DLD1 (cell line): Measurements from ENCODE around the gene RMDN3.

Source experiments
- in situ Hi-C: cut with HindIII; loops from 2 replicates; pipeline ENCODE4 v1.10.0; 2017; ENCODE audit warnings: low sequenced_read_pairs

Gene RMDN3, protein sequence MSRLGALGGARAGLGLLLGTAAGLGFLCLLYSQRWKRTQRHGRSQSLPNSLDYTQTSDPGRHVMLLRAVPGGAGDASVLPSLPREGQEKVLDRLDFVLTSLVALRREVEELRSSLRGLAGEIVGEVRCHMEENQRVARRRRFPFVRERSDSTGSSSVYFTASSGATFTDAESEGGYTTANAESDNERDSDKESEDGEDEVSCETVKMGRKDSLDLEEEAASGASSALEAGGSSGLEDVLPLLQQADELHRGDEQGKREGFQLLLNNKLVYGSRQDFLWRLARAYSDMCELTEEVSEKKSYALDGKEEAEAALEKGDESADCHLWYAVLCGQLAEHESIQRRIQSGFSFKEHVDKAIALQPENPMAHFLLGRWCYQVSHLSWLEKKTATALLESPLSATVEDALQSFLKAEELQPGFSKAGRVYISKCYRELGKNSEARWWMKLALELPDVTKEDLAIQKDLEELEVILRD

DNA sequence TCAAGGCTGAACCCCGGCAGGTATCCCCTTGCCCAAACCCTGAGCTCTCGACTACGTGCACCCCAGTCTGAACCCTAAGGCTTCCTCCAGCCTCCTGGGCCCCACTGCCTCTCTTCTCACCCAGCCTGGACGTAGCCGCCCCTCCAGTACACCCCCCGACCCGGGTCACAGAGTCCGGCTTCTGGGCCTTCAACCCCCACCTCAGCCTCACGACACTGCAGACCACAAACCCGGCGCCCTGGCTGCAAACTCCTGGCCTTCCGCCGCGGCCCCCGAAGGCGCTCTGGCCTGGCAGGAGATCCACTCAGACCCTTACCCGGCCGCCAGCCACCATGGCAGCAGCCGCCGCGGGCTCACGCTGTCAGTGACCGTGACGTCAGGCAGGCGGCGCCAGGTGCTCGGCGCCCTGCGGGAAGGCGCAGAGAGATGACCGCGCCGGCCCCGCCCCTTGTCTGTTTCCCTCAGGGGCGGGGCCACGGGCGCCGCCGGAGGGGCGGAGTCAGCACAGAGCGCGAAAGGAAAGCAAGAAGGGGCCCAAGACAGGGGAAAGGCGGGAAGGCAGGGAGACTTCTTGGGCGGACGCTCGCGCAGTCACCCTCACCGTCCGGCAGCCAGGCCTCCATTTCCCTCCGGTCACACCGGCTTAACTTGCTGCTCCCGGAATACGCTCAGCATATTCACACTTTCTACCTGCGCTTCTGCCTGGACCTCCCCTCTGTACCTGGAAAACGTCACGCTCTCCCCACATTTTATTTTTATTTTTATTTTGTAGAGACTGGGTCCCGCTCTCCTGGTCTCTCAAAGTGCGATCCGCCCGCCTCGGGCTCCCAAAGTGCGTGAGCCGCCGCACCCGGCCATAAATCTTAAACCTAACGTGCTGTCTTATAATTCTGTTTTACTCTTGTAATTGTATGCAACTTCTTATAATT is at the start of gene RMDN3:
TSS of gene RMDN3 (minus strand) at position 372 of the 929 bp plus-strand sequence. CDS start 471 bp downstream, outside the sequence.
- in situ Hi-C loops = no loop called here

DNA sequence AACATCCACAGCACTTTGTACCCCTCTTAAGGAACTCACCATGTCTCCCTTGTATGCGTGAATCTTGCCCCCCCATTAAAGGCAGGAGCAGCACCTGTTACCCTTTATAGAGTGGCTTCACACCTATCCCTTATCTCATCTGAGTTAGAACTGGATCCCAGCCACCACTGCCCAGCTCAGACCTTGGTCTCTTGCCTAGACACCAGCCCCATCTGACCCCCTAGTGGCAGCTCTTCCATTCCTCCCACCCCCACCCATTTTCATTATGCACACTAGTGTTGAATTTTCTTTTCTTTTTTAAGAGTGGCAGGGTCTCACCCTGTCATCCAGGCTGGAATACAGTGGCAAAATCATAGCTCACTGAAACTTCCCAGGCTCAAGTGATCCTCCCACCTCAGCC is 48.6 kb upstream of the RMDN3 start:
- in situ Hi-C loops = no loop called here

DNA sequence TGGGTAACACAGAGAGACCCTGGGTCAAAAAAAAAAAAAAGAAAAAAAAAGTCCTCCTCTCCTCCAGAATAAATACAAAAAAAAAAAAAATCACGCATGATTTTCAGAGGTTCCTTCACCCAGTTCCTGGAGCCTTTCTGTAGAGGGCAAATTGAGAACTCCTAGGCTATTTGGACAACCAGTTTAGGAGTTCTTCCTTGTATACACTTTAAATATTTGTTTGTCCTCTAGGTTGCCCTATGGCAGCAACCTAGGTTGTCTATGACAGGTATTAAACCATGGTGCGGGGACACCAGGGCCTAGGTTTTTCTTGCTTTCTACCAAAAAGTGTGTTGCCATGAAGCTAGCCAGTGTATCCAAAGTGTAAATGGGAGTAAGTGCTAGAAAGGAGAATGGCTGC is 48.0 kb upstream of the RMDN3 start:
- in situ Hi-C loops = no loop called here

DNA sequence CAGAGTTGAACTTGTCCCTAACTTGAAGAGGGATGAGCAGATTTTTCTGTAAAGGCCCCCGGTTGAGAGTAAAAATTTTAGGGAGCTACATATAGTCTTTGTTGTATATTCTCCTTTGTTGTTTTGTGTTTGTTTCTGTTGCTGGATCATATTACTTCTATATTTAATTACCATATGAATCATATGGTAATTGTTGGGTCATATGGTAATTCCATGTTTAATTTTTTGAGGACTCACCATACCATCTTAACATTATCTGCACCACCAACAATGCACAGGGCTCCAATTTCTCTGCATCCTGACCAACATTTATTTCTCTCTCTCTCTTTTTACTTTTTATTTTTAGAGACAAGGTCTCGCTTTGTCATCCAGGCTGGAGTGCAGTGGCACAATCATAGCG is 44.5 kb upstream of the RMDN3 start:
- in situ Hi-C loops = loop anchor here (10.0 kb wide), 1 partner anchor 85 kb away; no protein-coding TSS in a partner anchor

DNA sequence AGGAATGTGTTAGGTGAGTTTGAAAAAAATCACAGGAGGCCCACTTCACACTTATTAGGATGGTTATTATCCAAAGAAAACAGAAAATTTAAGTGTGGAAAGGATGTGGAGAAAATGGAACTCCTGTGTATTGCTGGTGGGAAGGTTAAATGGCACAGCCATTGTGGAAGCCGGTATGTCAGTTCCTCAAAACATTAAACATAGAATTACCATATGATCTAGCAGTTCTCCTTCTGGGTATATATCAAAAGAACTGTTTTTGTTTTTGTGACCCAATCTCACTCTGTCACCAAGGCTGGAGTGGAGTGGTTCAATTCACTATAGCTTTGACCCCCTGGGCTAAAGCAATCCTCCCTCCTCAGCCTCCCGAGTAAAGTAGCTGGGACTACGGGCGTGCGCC is 41.5 kb upstream of the RMDN3 start:
- in situ Hi-C loops = loop anchor here (10.0 kb wide), 1 partner anchor 88 kb away; no protein-coding TSS in a partner anchor

DNA sequence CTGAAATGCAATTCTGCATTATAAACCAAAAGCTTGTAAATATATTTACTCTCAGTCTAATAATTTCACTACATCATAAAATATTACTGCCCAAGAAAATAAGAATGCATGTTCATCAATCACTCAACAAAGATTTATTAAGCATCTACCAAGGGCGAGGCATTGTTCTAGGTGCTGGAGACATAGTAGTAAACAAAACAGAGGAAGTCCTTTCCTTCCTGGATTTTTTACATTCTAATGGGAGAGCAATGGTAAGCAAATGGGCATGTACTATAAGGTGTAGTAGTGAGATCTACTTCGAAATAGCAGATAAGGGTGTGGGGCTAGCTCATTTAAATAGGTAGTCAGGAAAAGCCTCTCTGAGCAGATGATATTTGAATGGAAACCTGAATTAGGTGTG is 41.0 kb upstream of the RMDN3 start:
- in situ Hi-C loops = loop anchor here (10.0 kb wide), 1 partner anchor 89 kb away; no protein-coding TSS in a partner anchor

DNA sequence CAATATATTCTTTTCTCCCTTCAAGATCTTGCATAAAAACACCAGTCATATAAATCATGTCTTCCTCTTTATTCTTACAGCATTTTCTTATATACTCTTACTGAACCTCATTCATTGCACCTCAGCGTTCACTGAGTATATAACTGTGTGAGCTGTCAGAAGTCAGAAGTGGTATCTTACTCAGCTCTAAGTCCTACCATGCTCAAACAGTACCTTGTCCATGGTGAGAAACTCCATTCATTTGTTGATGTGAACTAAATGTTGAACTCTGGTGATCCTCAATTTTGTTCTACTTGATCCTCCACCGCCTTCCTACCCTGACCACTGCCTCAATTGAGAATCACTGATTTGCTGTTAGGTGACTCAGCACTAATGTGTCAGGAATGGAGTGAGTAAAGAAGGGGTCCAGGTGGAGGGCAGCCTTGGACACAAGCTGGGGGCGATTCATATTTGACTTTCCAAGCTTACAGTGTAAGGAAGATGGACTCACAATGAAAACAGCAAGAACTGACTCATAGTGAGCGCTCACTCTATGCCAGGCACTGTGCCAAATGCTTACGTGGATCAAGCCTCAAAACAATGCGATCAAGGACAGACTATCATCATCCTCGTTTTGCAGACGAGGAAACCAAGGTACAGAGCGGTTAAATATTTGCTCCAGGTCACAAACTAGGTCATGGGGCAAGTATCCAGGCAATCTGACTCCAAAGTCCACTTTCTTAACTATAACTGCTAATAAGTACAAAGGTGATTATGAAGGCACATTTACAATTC is 38.3 kb upstream of the RMDN3 start:
- in situ Hi-C loops = loop anchor here (10.0 kb wide), 1 partner anchor 91 kb away; no protein-coding TSS in a partner anchor

DNA sequence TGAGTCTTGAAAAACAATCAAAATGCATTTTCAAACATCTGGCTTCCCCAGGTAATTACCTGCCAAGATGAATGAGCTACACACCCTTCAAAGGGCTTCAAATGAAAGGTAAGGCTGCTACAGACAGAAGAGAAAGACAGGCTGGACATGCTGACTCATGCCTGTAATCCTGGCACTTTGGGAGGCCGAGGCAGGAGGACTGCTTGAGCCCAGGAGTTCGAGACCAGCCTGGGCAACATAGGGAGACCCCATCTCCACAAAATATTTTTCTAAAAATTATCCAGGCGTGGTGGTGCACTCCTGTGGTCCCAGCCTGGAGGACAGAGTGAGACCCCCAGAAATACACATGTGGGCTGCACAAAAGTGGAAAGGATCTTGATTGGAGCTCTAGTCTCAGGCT is 37.3 kb upstream of the RMDN3 start:
- in situ Hi-C loops = loop anchor here (10.0 kb wide), 1 partner anchor 92 kb away; no protein-coding TSS in a partner anchor

DNA sequence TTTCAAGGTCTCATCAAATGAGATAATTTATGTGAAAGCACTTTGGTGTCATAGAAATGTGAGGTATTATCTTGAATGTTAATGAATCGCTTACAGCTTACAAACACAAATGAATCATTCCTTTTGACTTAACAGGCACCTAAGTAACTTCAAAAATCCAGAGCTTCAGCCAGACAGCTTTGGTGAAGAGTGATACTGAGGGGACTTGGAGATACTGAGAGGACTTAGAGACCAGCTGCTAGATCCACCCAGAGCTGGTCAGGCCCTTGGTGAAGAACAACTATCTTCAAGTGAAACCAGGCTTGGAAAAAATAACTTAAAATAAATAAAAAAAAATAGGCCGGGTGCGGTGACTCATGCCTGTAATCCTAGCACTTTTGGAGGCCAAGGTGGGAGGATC is 35.7 kb upstream of the RMDN3 start:
- in situ Hi-C loops = loop anchor here (10.0 kb wide), 1 partner anchor 94 kb away; no protein-coding TSS in a partner anchor

DNA sequence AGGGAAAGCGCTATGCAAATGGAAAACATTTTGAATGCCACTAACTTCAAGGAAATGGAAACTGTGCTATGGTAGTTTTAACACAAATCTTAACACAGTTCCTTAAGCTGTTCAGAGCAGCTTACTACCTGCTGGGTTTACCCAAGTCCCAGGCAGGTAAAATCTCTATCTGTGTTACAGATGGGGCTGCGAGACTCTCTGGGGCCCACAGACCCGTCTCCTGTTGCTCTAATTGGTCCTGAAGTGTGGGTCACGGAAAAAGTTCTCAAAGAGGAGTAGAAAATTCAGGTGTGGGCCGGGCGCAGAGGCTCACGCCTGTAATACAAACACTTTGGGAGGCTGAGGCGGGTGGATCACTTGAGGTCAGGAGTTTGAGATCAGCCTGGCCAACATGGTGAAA is 34.9 kb upstream of the RMDN3 start:
- in situ Hi-C loops = loop anchor here (10.0 kb wide), 1 partner anchor 95 kb away; no protein-coding TSS in a partner anchor

DNA sequence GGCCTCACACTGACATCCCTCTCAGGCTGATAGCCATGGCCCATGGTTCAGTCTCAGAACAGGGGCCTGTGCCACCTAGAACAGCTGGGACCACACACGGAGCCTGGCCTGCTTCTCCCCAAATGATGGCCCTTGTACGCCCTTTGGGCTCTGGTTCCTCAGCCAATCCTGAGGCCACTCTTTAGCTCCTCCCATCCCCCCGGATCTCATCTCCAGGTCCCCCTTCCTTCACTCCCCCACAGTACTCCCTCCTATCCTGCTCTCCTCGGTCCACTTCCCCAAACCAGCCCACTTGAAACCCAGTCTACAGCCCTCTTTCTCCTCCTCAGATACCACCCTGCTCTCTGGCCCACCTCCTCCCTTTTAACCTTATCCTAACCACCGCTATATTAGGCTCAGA is 34.1 kb upstream of the RMDN3 start:
- in situ Hi-C loops = no loop called here

DNA sequence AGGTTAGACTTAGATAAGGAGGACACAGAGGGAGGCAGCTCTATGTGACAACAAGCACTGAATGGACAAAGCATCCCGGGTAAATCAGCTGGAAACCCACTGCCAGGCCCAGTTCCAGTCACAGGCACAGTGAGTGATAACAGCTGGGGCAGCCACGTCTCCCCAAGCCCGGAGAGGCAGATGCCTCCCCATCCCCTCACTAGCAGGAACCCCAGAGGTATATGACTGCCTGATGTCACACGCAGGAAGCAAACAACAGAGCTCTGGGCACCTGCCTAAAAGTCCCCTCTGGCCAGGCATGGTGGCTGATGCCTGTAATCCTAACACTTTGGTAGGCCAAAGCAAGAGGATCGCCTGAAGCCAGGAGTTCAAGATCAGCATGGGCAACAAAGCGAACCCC is 32.9 kb upstream of the RMDN3 start:
- in situ Hi-C loops = no loop called here

DNA sequence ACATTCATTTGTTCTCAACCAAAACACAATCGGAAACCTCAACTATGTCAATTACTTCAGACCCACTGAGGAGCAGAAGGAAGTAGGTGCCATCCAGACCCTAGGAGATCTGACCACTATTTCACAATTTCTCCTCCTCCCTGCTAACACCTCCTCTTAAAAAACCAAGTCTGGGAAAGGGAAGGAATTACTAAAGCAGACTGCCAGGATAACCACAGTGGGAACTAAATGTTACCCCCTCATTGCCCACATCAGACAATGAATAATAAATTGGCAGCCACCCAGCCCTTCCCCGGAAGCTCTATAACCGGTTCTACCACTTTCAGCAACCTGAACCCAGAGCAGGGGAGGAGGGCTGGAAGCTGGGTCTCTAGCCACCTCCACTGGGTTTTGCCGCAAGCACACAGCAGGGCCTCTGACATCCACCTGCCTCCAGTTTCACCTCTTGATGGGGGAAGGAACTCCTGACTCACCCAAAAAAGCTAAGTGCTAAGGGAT is 32.3 kb upstream of the RMDN3 start:
- in situ Hi-C loops = no loop called here

DNA sequence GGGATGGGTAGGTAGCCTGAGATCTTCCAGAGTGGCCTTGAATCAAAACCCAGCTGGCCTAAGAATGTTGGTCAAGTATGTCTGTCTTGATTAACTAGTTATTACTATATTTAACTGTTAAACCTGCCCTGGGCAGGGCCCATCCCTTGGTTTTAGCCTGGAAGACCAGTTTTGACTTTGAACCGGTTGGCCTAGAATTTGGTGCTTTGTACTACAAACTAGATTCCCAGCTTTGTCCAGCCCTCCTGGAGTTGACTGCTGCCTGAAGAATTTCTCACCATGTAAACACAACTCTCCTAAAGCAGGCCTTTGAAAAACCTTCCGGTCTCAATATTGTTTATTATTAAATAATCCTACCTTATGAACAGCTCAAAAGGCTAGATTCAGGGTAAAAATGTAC is 30.8 kb upstream of the RMDN3 start:
- in situ Hi-C loops = no loop called here

DNA sequence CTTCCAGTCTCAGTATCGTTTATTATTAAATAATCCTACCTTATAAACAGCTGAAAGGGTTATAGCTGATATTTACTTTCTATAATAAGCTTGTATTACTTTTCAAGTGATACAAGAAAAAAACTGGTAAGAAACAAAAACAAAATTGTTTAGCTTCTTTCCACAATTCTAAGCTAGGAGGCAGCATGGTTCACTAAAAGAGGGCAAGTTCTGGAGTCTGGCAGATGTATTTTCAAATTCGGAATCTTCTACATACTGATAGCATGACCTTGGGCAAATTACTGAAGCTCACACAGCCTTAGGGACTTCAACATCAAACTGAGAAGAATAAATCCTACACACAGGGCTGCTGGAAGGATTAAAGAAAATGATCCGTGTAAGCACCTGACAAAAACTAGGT is 30.1 kb upstream of the RMDN3 start:
- in situ Hi-C loops = no loop called here

DNA sequence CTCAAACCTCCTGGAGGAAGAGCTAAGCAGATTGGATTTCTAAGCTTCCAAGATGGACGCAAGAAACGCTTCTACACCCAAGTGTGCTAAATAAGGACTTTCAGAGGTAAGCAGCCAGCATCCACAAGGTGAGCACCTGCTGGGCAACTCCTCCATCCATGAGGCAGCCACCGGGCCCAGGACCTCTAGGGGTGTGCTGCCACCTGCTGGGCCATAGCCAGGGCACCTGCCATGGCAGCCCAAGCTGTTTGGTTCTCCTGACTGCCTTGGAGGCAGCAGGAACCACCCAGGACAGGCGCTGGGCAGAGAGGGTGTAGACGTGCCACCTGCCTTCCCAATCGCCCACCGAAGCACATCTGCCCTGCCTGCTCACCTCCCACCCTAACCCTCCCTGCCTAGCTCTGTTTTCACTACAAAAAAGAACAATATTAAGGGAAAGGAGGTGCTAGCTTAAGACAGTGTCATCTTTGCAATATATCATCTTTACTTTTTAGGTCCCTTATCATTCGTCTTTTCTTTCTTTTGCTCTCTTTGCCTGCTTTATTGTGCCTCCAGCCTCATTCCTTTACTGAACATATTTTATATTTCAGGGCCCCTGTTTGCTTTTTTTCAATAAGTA is 27.7 kb upstream of the RMDN3 start:
- in situ Hi-C loops = no loop called here

DNA sequence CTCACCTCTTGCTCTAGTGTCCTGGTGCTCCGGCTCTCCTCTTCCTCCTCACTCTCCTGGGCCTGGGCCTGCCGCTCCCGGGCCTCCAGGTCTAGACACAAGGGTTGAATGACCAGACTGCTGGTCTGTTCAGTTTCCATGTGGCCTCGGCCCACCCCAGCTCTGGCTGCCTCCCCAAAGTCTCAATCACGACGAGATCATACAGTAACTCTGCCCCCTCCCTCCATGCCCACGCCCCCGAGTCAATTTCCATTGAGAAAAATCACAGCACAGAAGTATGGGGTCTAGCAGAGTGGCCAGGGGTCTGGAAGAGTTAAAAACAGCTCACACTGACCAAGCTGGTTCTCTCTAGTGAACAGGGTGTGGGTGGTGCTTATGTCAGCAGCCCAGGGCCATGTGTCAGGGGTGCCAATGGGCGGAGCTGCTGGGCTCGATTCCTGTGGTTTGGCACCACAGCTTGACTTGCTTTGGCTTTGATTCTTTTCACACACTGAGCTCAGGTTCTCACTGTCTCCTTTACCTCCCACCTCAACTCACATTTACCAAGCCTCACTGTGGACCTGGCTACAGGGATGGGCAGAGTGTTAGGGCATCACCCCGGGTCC is 21.6 kb upstream of the RMDN3 start:
- in situ Hi-C loops = loop anchor here (5.0 kb wide), 1 partner anchor 34 kb away; no protein-coding TSS in a partner anchor

DNA sequence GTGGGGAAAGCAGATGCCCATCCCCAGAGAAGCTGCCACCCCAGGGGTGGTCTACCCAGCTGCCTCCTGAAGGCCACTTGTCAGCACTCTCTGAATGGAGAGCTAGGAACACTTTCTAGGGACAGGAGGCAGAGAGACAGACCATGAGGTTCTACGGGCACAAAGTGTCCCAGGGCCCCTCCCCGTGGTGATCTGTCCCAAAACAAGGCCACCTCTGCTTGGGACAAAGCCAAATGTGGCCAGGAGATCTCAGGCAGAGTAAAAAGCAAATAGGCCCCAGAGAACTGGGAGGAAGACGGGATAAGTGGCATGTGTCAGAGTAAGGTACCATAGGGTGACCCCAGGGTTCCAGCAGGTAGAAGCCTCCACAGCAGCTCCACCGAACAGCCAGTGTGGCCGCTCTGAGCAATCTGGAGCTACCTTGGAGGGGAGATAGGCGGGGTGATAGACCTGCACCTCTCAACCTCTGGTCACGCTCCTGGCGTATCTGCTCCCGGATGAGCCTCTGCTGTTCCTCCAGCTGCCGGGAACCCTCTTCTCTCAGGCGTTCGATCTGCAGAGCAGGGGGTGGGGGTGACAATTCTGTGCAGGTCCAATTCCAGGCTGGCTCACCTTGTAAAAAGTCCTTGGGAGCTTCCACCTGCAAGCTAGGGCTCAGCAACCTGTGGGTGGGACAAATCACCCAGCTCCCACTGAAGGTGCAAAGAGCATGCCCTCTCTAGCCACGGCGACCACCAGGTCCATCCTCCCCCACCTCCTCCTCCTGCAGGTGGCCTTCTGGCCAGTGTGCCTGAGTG is 20.9 kb upstream of the RMDN3 start:
- in situ Hi-C loops = loop anchor here (5.0 kb wide), 1 partner anchor 34 kb away; no protein-coding TSS in a partner anchor
